GM23338 (cell line): Measurements from ENCODE around the gene COL26A1.

Experiments used
- CREB1 ChIP-seq: fragments of 250-450 bp; sonication (Bioruptor Pico); IDR thresholded peaks from 2 replicates; pipeline ENCODE4 v1.5.0; 2020; ENCODE audit warnings: low read depth, mild to moderate bottlenecking, moderate library complexity
- CTCF ChIP-seq, 2 experiments: fragments of 200-600 bp in 1 of 2; sonication (generic) in 1 of 2; conservative IDR thresholded peaks; 2 replicates each; pipeline versions ENCODE4 v1.5.1 to v1.6.1; 2016 to 2017; ENCODE audit warnings: antibody characterized with exemption in 2 of 2, low read depth in 2 of 2, mild to moderate bottlenecking in 2 of 2, moderate library complexity in 1 of 2
- EZH2 ChIP-seq: fragments of 200-600 bp; sonication (generic); IDR thresholded peaks from one replicate; pipeline ENCODE4 v1.8.0; 2017; ENCODE audit warnings: antibody characterized with exemption, mild to moderate bottlenecking, low read depth; ENCODE audit not compliant: unreplicated experiment
- EZH2phosphoT487 ChIP-seq: fragments of 200-600 bp; sonication (generic); IDR thresholded peaks from one replicate; pipeline ENCODE4 v1.8.1; 2018; ENCODE audit warnings: antibody characterized with exemption; ENCODE audit not compliant: unreplicated experiment
- JUNB ChIP-seq: IDR thresholded peaks from one replicate; pipeline ENCODE4 v1.6.1; 2016; ENCODE audit warnings: antibody characterized with exemption; ENCODE audit not compliant: unreplicated experiment
- POLR2AphosphoS5 ChIP-seq: IDR thresholded peaks from 2 replicates; pipeline ENCODE4 v1.6.1; 2016; ENCODE audit warnings: antibody characterized with exemption, low read depth
- REST ChIP-seq: IDR thresholded peaks from one replicate; pipeline ENCODE4 v1.6.1; 2018; ENCODE audit warnings: antibody characterized with exemption; ENCODE audit not compliant: unreplicated experiment
- ZNF114 ChIP-seq: fragments of 250-450 bp; sonication (Bioruptor Pico); IDR thresholded peaks from 2 replicates; pipeline ENCODE4 v1.5.0; 2020; ENCODE audit warnings: mild to moderate bottlenecking, moderate library complexity
- ZNF331 ChIP-seq: fragments of 250-450 bp; sonication (Bioruptor Pico); IDR thresholded peaks from 2 replicates; pipeline ENCODE4 v1.5.0; 2020; ENCODE audit warnings: low read depth, mild to moderate bottlenecking, moderate library complexity

DNA sequence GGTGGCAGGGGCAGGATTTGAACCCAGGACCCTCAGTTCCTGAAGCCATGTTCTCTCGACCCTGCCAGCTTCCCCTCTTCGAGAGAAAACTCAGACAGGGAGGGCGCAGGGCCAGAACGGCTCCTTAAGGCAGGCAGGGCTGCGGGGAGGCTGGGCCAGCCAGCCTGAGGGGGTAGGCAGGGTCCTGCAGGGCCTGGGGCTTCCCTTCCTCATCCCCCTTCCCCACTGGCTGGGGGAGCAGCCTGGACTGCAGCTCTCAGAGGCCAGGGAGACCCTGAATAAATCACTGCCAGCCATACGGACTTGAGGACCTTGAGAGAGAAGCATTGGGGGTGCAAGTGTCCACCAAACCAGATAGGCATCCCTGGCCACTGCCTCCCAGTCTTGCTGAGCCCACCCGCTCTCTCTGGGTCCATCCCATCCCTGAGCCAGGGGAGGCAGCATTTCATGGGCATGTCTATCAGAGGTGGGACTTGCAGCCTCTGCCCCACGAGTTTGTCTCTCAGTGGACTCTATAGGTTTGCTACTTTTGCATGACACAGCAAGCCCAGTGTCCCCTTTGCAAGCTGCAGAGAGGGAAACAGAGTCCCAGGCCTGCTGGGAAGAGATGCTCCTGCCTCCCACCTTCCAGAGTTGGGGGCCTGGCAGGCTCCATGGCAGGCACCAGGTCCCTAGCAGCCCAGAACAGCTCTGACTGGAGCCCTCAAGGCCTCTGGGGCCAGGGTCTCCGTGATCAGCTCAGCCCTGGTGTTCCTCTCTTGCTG, 195.5 kb downstream of the COL26A1 start:
- TF ChIP-seq JUNB (no peak), CTCF (conservative IDR thresholded peaks at IDR 0.05; ENCODE audit: low read depth in 2 of 2) (no peak), EZH2 (no peak), REST (no peak), POLR2AphosphoS5 (no peak), ZNF114 (CRISPR knock-in tag) (no peak), EZH2phosphoT487 (no peak), CREB1 (CRISPR knock-in tag) (no peak), ZNF331 (CRISPR knock-in tag) (no peak)
